Spleen (tissue), 11 donors: Measurements from ENCODE around the gene CYS1. TPM values are rescaled to one million over a fixed set of nuclear protein-coding genes. Genes with fewer than 3 reads are reported as not detected.
A peak's percentile ranks its signal among the peaks of the same experiment; 100 is the strongest.
"Not testable (repeated sequence)": the region's sequence is repeated elsewhere in the genome, so short reads cannot be mapped to it uniquely, and the experiment has no call there.

Experiments used
- DNase-seq: peaks from one replicate; pipeline ENCODE4 v3.0.0-alpha.2; 2020
- H3K27ac ChIP-seq, 8 donors: fragments of 200-600 bp; sonication (generic) in 7 of 8; 1 replicate in 4 of 8; 2 replicates in 4 of 8; pipeline versions ENCODE4 v1.5.0 to v1.8.0; 2016 to 2021; ENCODE audit warnings: inconsistent platforms in 4 of 8, mild to moderate bottlenecking in 4 of 8, moderate library complexity in 1 of 8
- H3K27me3 ChIP-seq, 7 donors: fragments of 200-600 bp; sonication (generic) in 6 of 7; replicated peaks in 1 of 7; 1 replicate in 4 of 7; 2 replicates in 3 of 7; pipeline versions ENCODE4 v1.5.0 to v1.8.0; 2016 to 2021; ENCODE audit warnings: inconsistent platforms in 3 of 7, mild to moderate bottlenecking in 1 of 7
- H3K36me3 ChIP-seq, 6 donors: fragments of 200-600 bp; sonication (generic) in 5 of 6; 1 replicate in 4 of 6; 2 replicates in 2 of 6; pipeline versions ENCODE4 v1.5.0 to v1.8.0; 2016 to 2021; ENCODE audit warnings: inconsistent platforms in 2 of 6
- H3K4me1 ChIP-seq, 6 donors: fragments of 200-600 bp; sonication (generic) in 5 of 6; 1 replicate in 3 of 6; 2 replicates in 3 of 6; pipeline versions ENCODE4 v1.5.0 to v1.8.0; 2016 to 2021; ENCODE audit warnings: inconsistent platforms in 3 of 6
- H3K4me3 ChIP-seq, 8 donors: fragments of 200-600 bp; sonication (generic) in 7 of 8; 1 replicate in 4 of 8; 2 replicates in 4 of 8; pipeline versions ENCODE4 v1.5.0 to v1.8.0; 2016 to 2021; ENCODE audit warnings: inconsistent platforms in 4 of 8, mild to moderate bottlenecking in 4 of 8, moderate library complexity in 2 of 8
- H3K9me3 ChIP-seq, 8 donors: fragments of 200-600 bp; sonication (generic) in 7 of 8; 1 replicate in 4 of 8; 2 replicates in 4 of 8; pipeline versions ENCODE4 v1.5.0 to v1.8.0; 2016 to 2021; ENCODE audit warnings: inconsistent platforms in 4 of 8
- CTCF ChIP-seq, 11 experiments: fragments of 200-600 bp in 7 of 11; fragments of 450-650 bp in 4 of 11; sonication (generic) in 4 of 11; IDR thresholded peaks in 8 of 11; conservative IDR thresholded peaks in 3 of 11; 1 replicate in 7 of 11; 2 replicates in 4 of 11; pipeline versions ENCODE4 v1.4.0 to v1.8.0; 2016 to 2021; ENCODE audit warnings: antibody characterized with exemption in 11 of 11, inconsistent platforms in 4 of 11, mild to moderate bottlenecking in 1 of 11
- POLR2A ChIP-seq, 3 donors: fragments of 450-650 bp; IDR thresholded peaks; one replicate each; pipeline ENCODE4 v1.5.1; 2017; ENCODE audit warnings: antibody characterized with exemption in 3 of 3, mild to moderate bottlenecking in 1 of 3
- POLR2AphosphoS5 ChIP-seq, 3 donors: sonication (generic); formaldehyde crosslinking; IDR thresholded peaks; one replicate each; pipeline ENCODE4 v1.5.1; 2017; ENCODE audit warnings: antibody characterized with exemption in 3 of 3
- WGBS, 5 donors: extraction: QIAGEN DNeasy Blood & Tissue Kit in 3 of 5; methylation state at CpG; one replicate each; pipeline versions ENCODE4 v1.1.5 to v1.1.7; 2013 to 2018; 5-methylcytosine and 5-hydroxymethylcytosine counted together
- intact Hi-C: fragments of 100-400 bp; cut with DNase I; formaldehyde crosslinking; loops from one replicate; pipeline ENCODE4 v1.15.0; 2023; ENCODE audit warnings: low total_unique reads
- polyA plus RNA-seq, 3 donors: library from polyadenylated mRNA; stranded (reverse); fragments of 200-250 nt; gene quantifications; one replicate each; pipeline ENCODE4 v1.2.1, GENCODE V29; 2013
- total RNA-seq, 7 donors: library from RNA; depleted of rRNA in 3 of 7; stranded (reverse); fragments of >200 nt in 3 of 7; fragmentation: NEBNext Ultra II Directional in 4 of 7; extraction: Animal tissue kit (Norgen Biotek cat#: 25700) in 4 of 7; gene quantifications; one replicate each; pipeline versions ENCODE4 v1.1.0 to v1.2.1, GENCODE V29; 2016 to 2021
- donor health status: healthy with polysubstance abuse.
- donor health status: DM: no; HTN: no; CAD: no; lungs with moderate emphysema.
- donor health status: DM: no; HTN: no; CAD: no.
- donor health status: Bipolar disorder and iron deficiency.
- donor health status: healthy.
- donor health status: DM: no; HTN: no; CAD: no.
- donor health status: DM: yes; HTN: yes; CAD: no.

Gene CYS1
- total and polyA plus RNA-seq, 10 donors: 0.38 to 2.9 (median 1.3) TPM

DNA sequence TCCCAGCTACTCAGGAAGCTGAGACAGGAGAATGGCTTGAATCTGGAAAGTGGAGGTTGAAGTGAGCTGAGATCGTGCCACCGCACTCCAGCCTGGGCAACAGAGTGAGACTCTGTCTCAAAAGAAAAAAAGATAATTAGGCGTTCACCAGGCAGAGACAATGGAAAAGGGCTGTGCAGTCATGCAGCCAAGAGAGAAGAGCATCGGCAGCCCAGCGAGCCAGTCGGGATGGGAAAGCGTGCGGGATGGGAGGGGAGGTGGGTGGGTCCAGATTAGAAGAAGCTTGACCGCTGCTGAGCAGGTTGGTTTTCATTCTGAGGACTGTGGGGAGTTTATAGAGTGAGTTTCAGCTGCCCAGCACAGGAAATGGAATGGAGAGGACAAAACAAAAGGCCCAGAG is 15.0 kb upstream of the CYS1 start:
- peaks cover 0 to 63% (median 16%) of the 10 kb centered on the region in 7 donors for H3K27me3 ChIP-seq
- H3K27ac ChIP-seq: no peak overlapping the region
- TF ChIP-seq POLR2AphosphoS5 (IDR thresholded peaks at IDR 0.05) (no peak), CTCF (IDR thresholded peaks at IDR 0.05 in 8 of 11, conservative IDR thresholded peaks at IDR 0.05 in 3 of 11) (no peak), POLR2A (IDR thresholded peaks at IDR 0.05) (no peak)
- intact Hi-C loops: no loop called here
- H3K4me3 ChIP-seq: no peak overlapping the region
- no peak for DNase-seq
- 77 to 90% (median 82%) methylated on average over 9 of the region's 9 CpGs for WGBS, 5 donors
- H3K4me1 ChIP-seq: peaks cover 0 to 24% (median 10%) of the 10 kb centered on the region in 6 donors
- H3K9me3 ChIP-seq: peaks cover 0 to 4% (median 0%) of the 10 kb centered on the region in 8 donors
- no peaks in the 10 kb centered on the region for H3K36me3 ChIP-seq

DNA sequence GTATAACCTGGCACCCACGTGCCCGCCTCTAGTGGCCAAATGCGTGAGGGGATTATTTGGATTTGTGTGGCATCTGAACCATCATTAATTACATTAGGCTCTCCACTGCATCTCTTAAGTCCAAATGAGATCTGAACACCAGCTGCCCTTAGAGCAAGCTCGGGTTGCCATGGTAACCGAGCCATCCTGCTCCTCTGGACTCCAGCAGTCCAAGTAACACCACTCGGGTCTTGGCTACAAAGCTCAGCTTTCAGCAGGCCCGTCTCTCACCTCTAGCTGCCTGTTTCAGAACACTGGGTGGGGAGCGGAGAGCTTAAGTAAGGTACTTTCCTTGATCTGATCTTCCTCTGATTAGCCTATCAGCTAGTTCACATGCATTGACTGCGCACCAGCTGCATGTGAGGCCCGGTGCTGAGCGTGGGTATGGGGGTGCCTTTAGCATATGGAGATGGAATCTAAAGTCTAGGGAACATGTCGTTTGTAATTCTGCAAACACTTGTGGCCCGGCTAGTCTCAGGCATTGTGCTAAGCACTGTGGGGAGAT is 14.1 kb upstream of the CYS1 start:
- H3K4me3 ChIP-seq: no peak overlapping the region
- peaks cover 0 to 30% (median 10%) of the 10 kb centered on the region in 6 donors for H3K4me1 ChIP-seq
- no peak for DNase-seq
- no peak for TF ChIP-seq POLR2AphosphoS5 (IDR thresholded peaks at IDR 0.05)
- no peak for TF ChIP-seq CTCF (IDR thresholded peaks at IDR 0.05 in 8 of 11, conservative IDR thresholded peaks at IDR 0.05 in 3 of 11)
- TF ChIP-seq POLR2A (IDR thresholded peaks at IDR 0.05): no peak
- WGBS, 5 donors: 88 to 95% (median 92%) methylated on average over 13 of the region's 13 CpGs
- no peaks in the 10 kb centered on the region for H3K36me3 ChIP-seq
- H3K9me3 ChIP-seq: peaks cover 0 to 4% (median 0%) of the 10 kb centered on the region in 8 donors
- H3K27ac ChIP-seq: no peak overlapping the region
- H3K27me3 ChIP-seq: peaks cover 0 to 64% (median 16%) of the 10 kb centered on the region in 7 donors
- intact Hi-C loops: no loop called here

DNA sequence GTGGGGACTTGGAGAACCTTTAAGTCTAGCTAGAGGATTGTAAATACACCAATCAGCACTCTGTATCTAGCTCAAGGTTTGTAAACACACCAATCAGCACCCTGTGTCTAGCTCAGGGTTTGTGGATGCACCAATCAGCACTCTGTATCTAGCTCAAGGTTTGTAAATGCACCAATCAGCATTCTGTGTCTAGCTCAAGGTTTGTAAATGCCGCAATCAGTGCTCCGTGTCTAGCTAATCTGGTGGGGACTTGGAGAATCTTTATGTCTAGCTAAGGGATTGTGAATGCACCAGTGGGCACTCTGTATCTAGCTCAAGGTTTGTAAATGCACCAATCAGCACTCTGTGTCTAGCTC is 11.7 kb upstream of the CYS1 start:
- peaks cover 0 to 22% (median 8%) of the 10 kb centered on the region in 6 donors for H3K4me1 ChIP-seq
- H3K9me3 ChIP-seq, H3K36me3 ChIP-seq, DNase-seq, intact Hi-C loops: not testable (repeated sequence)
- peaks cover 0 to 57% (median 16%) of the 10 kb centered on the region in 7 donors for H3K27me3 ChIP-seq
- peak overlapping the region in 1 of 8 donors; percentile 50 for H3K27ac ChIP-seq
- WGBS, 5 donors: 94 to 98% (median 96%) methylated on average over 2 of the region's 2 CpGs
- H3K4me3 ChIP-seq: peak overlapping the region in 5 of 8 donors; percentile 12 to 70 (median 39)

DNA sequence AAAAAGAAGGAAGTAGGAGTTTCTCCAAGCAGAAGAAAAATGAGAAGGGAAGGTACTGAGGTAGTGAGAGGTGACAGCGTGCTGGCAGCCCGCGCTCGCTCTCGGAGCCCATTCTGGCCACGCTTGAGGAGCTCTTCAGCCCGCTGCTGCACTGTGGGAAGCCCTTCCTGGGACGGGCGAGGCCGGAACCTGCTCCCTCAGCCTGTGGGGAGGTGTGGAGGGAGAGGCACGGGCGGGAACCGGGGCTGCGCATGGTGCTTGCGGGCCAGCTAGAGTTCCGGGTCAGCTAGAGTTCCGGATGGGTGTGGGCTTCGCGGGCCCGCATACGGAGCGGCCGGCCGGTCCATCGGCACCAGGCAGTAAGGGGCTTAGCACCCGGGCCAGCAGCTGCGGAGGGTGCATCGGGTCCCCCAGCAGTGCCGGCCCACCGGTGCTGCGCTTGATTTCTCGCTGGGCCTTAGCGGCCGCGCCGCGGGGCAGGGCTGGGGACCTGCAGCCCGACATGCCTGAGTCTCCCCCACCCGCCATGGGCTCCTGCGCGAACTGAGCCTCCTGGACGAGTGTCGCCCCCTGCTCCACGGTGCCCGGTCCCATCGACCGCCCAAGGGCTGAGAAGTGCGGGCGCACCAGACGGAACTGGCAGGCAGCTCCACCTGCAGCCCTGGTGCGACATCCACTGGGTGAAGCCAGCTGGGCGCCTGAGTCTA is 11.1 kb upstream of the CYS1 start:
- DNase-seq: peak; percentile 85
- Histone ChIP-seq H3K36me3 (no peaks in the 10 kb centered on the region), H3K4me3 (peak overlapping the region; percentile 12 to 70 (median 36)), H3K9me3 (peaks cover 0 to 4% (median 0%) of the 10 kb centered on the region in 8 donors), H3K4me1 (peaks cover 0 to 22% (median 8%) of the 10 kb centered on the region in 6 donors), H3K27ac (peak overlapping the region in 2 of 8 donors; percentile 9 to 50), H3K27me3 (peaks cover 0 to 57% (median 16%) of the 10 kb centered on the region in 7 donors)
- intact Hi-C loops: no loop called here
- TF ChIP-seq CTCF (IDR thresholded peaks at IDR 0.05 in 8 of 11, conservative IDR thresholded peaks at IDR 0.05 in 3 of 11) (no peak), POLR2AphosphoS5 (IDR thresholded peaks at IDR 0.05) (peak in 1 of 3 donors; percentile 38), POLR2A (IDR thresholded peaks at IDR 0.05) (no peak)
- WGBS, 5 donors: 12 to 21% (median 15%) methylated on average over 25 to 52 of the region's 52 CpGs
